ENCODE data around the gene SCUBE3.

The SCUBE3 gene

GRCh38 chr6:35181308-35181932, 32.3 kb upstream of the SCUBE3 start:
- no peak for DNase-seq (ENCODE audit: low read depth in 2 of 2)

GRCh38 chr6:35181933-35182612, 31.7 kb upstream of the SCUBE3 start:
- no peak for DNase-seq (ENCODE audit: low read depth in 2 of 2)

GRCh38 chr6:35183281-35183680, 30.5 kb upstream of the SCUBE3 start:
- no peak for DNase-seq (ENCODE audit: low read depth in 2 of 2)

- DNase-seq (ENCODE audit: low read depth in 2 of 2), result no peak
These were observed 29.8 kb upstream of the SCUBE3 start for GRCh38 chr6:35183935-35184334.

- DNase-seq (ENCODE audit: low read depth in 2 of 2), result no peak
These were observed 29.0 kb upstream of the SCUBE3 start for GRCh38 chr6:35184580-35185301.

- DNase-seq (ENCODE audit: low read depth in 2 of 2), result no peak
These were observed 28.5 kb upstream of the SCUBE3 start for GRCh38 chr6:35185302-35185681.

- DNase-seq (ENCODE audit: low read depth in 2 of 2), result no peak
These were observed 27.8 kb upstream of the SCUBE3 start for GRCh38 chr6:35185971-35186370.

GRCh38 chr6:35186571-35186970, 27.2 kb upstream of the SCUBE3 start:
- DNase-seq (ENCODE audit: low read depth in 2 of 2), result no peak

GRCh38 chr6:35188886-35189285, 24.9 kb upstream of the SCUBE3 start:
- no peak for DNase-seq (ENCODE audit: low read depth in 2 of 2)

- no peak for DNase-seq (ENCODE audit: low read depth in 2 of 2)
These were observed 23.4 kb upstream of the SCUBE3 start for GRCh38 chr6:35190306-35190705.

GRCh38 chr6:35191889-35192288, 21.9 kb upstream of the SCUBE3 start:
- DNase-seq (ENCODE audit: low read depth in 2 of 2), result no peak

- no peak for DNase-seq (ENCODE audit: low read depth in 2 of 2)
These were observed 21.4 kb upstream of the SCUBE3 start for GRCh38 chr6:35192301-35192860.

GRCh38 chr6:35194390-35194789, 19.4 kb upstream of the SCUBE3 start:
- no peak for DNase-seq (ENCODE audit: low read depth in 2 of 2)

- DNase-seq (ENCODE audit: low read depth in 2 of 2), result no peak
These were observed 18.5 kb upstream of the SCUBE3 start for GRCh38 chr6:35195120-35195780.

GRCh38 chr6:35197196-35197595, 16.6 kb upstream of the SCUBE3 start:
- DNase-seq (ENCODE audit: low read depth in 2 of 2), result no peak

GRCh38 chr6:35199866-35200265, 13.9 kb upstream of the SCUBE3 start:
- no peak for DNase-seq (ENCODE audit: low read depth in 2 of 2)

- no peak for DNase-seq (ENCODE audit: low read depth in 2 of 2)
These were observed 11.7 kb upstream of the SCUBE3 start for GRCh38 chr6:35202066-35202546.

GRCh38 chr6:35203152-35203670, 10.5 kb upstream of the SCUBE3 start:
- no peak for DNase-seq (ENCODE audit: low read depth in 2 of 2)

- no peak for DNase-seq (ENCODE audit: low read depth in 2 of 2)
These were observed 10.1 kb upstream of the SCUBE3 start for GRCh38 chr6:35203680-35204079.

- no peak for DNase-seq (ENCODE audit: low read depth in 2 of 2)
These were observed 7.4 kb upstream of the SCUBE3 start for GRCh38 chr6:35206346-35206745.

- no peak for DNase-seq (ENCODE audit: low read depth in 2 of 2)
These were observed 5.3 kb upstream of the SCUBE3 start for GRCh38 chr6:35208419-35208818.

- no peak for DNase-seq (ENCODE audit: low read depth in 2 of 2)
These were observed 4.7 kb upstream of the SCUBE3 start for GRCh38 chr6:35209081-35209480.
